ENCODE results near the gene DUSP6.
"Not testable (repeated sequence)": the region's sequence is repeated elsewhere in the genome, so short reads cannot be mapped to it uniquely, and the experiment has no call there.

- TF ChIP-seq CTCF (IDR thresholded peaks at IDR 0.05; ENCODE audit: low read length); EZH2 (optimal IDR thresholded peaks at IDR 0.05; ENCODE audit: low read depth, low read length): not testable (repeated sequence)
Measured at GRCh38 chr12:89337136-89337535, 15.2 kb downstream of the DUSP6 start.
